Renal cortical epithelial cell (primary cell): ENCODE data around the gene NUDT12. TPM values are rescaled to one million over a fixed set of nuclear protein-coding genes. Genes with fewer than 3 reads are reported as not detected.

Experiments
- DNase-seq: peaks from one replicate; pipeline ENCODE4 v3.0.0-alpha.2; 2011; ENCODE audit warnings: low read depth
- total RNA-seq: library from RNA; depleted of rRNA; stranded (reverse); fragments of >200 nt; gene quantifications from 2 replicates; pipeline ENCODE4 v1.2.3, GENCODE V29; 2014

The NUDT12 gene
- total RNA-seq, 1 donor from 2014 or later, result 15.3 TPM

DNA sequence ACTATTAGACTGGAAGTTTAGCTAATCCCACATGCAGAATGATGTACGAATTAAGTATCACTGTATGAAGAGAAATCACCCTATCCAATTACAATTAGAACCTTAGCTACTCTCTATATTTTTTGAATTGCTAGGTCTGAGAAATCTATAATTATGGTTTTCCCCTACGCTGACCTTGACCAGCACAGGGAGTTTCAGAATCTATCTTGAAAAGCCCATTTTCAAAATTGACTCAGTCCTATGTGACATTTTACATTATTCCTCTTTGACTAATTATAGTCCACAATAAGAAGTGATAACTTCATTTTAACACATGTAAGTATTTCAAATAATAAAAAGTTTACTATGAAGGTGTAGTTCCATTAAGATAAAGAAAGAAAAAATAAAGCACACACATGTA lies 21.5 kb downstream of the NUDT12 start:
- DNase-seq, result no peak

DNA sequence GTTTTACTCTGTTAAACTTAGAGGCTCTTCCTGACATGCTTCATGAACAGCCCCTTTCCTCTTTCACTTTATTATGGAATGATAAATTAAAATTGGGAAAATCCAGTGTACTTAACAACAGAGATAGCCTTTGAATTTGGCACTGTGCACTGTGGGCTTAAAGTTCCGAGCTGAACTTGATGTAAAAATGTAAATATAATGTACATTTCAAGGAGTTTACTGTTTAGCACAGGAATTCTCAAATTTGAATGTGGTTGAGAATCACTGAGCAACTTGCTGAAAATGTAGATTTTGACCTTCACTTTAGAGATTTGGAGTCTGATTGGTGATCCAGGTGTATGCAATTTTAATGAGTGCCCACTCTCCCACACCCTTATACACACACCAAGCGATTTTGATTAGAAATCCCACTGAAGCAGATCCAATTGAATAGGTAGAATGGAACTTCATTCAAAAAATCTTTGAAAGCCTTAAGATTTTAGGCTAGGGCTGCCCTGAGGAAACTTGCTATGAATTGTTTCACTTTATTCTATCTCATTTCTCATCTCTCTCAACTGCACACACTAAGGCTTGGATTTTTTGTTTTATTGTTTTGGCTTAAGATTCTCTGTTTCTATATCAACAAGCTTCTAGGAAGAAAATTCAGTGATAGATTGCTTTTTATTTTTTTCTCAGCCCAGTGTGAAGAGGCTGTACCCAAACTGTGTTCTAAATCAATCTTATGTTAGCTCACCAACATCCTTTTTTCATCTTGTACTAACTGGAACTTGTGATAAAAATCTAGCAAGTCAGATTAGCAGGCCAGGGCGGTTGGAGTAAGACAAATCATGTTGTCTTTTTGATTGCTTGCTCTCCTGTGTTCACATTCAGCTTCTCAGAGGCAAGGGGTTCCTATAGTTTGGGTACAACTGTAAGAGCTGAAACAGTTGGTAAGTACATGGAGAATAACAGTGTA lies 22.9 kb downstream of the NUDT12 start:
- DNase-seq, result no peak

DNA sequence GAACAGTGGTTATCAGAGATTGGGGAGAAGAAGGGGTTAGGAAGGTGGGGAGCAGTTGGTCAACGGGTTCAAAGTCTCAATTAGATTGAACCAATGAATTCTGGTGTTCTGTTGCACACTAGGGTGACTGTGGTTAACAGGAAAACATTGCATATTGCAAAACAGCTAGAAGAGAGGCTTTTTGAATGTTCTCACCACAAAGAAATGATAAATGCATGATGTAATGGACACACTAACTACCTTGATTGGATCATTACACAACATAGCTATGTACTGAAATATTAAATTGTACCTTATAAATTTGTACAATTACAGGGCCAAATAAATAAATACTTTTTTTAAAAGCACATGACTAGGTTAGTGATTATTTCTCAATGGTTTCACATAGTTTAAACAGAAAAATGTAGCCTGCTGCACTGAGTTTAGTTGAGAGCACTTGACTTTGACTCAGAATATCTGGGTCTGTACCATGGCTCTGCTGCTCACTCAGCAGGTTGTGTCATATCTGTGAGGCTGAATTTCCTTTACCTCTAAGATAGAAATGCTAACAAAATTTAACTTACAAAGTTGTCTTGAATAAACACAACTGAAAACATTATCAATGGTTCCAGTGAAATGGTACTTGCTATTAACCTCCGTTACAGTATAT lies 30.4 kb downstream of the NUDT12 start:
- peak; percentile 76 for DNase-seq

DNA sequence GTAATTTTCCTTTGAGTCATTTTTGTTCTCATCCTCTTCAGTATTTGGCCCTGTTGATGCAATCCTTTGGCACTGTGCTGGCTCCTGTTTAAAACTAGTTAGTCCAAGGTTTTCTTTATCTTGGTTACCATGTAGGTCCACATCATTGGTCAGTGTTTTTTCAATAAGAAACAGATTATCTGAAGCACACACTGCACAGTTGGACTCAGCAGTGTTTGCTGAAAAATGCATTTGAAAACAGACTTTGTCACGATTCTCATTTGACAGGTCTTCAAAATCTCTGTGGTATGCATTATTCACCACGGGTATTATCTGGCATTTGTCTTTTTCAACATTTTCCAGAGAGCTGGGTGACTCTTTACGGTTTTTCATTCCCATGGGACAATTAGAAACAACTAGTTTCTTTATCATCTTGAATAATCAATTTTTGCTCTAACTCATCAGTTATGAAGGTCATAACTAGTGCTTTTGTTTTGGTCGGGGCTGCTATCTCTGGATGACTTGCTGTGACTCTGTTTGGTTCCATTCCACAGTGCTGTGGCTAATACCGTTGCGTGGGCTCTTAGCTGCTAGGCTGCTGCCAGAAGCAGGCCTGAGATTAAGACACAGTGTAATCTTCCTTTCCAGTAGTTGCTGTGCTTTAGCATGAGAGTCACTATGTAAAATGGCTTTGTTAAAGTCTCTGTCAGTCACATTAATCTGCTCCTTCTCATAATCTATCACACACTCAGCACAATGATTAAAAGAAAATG lies 36.2 kb downstream of the NUDT12 start:
- no peak for DNase-seq

DNA sequence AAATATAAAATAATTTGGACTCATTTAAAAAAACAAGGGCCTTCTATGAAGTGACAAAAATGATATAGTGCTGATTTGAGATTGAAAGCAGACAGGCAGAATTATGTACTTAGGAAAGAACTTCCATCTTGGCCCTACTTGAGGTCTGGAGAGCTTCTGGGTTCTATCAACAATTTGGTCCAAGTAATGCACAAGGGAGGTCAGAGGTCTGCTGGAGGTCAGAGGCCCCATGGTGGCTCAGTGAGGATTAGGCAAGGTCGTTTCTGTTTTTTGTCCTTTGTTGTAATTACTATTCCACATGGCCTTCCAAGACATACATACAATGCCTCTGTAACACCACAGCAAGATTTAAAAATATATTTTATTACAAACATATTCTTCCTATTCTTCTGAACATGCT lies 37.2 kb downstream of the NUDT12 start:
- DNase-seq, result no peak

DNA sequence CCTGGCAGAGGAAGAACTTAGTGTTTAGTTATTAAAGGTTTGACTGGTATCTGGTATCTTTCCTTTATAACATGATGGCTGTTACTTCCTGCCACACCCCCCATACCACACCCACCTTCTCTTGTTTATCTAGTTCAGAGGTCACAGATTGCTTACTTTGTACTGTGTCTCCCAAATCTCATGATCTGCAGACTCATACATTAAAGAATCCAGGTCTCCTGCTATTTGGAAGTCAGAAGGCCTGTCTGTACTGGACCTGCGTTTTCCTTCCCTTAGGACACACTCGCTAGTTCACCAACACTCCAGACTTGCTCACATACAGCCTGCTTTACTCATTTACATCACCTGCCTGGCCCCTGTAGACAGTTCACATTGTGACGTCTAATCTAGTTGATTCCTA lies 39.3 kb downstream of the NUDT12 start:
- peak; percentile 10 for DNase-seq

DNA sequence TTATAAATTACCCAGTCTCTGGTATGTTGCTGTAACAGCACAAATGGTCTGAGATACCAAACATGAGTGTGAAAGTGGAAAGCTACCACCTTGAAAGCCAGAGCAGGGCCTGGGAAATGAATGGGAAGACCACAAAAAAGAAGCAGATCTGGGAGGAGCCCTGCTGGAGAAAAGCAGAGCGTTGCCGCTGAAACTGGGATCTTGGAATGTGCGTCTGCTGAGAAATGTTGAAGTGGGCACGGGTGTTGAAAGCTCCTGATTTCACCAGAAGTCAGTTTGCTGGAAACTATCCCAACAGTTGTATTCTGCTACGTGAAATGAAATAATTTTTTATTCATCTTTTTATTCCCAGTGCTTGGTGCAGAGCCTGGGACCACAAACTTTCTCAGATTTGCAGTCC lies 40.0 kb downstream of the NUDT12 start:
- DNase-seq, result no peak

DNA sequence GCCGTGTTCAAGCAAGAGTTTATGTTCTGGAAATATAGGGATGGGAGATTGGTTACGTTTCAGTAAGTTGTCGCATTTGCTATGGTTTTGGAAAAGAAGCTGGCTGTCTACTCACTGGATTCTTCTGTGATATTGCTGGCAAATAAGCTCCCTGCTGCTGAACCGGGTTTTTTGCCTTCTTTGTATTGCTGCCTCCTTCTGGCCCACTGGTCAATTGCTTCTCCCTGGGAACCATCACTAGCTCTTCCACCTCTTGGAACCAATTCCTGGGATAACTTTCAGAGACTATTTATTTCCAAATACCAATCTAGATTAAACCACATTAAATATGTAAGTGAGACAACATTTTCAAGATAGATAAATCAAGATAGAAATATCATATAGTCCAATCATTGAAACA lies 43.0 kb downstream of the NUDT12 start:
- DNase-seq, result peak; percentile 13

DNA sequence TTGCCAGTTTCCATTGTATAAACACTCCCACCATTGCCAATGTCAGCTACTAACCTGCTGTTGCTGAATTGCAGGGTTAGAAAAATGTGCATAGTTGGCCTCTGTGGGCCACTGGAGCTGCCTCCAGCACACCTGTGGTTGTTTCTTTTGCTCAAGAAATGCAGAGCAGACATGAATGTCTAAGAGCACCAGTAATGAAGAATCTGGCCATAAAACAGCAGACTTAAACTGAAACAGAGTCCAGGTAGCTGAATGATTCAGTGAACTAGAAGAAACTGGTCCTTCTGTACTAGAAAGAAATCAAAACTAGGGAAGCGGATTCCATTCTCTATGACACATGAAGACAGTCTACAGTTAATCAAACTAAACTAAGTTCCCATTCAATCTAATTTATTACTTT lies 48.2 kb downstream of the NUDT12 start:
- peak; percentile 85 for DNase-seq

DNA sequence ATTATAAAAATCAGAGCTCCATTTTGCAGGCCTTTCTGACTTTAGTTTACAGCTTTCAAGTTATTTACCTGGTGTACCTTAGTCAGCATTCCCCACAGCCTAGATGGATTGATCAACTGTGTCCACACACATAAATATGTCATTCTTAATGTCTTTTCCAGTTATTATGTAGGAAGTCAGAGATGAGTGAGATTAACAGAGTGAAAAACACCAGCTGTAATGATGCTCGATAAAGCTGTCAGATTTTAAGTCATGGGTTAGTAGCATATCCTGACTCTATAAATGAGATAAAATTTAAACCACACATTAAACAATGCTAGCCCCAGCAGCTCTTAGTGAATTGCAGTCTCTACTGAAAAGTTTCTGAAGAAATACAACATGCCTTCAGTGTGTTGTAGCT lies 48.9 kb downstream of the NUDT12 start:
- peak; percentile 35 for DNase-seq

DNA sequence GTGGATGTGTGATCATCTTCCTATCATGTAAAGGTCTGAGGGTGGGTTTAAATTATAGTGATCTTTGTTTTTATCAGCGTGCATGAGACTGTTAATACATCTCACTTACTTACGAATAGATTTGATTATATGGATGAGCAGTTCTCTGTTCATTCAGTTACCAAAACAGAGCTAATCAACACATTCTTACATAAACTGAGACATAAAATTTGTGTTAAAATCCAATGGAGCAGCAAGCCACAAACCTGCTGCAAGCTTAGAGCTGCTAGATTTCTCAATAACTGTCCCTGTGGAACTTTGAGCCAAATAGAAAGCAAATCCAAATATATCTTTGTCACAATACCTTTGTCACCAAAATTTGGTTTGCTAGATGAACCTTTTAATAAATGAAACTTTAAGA lies 50.1 kb downstream of the NUDT12 start:
- DNase-seq, result peak; percentile 94

DNA sequence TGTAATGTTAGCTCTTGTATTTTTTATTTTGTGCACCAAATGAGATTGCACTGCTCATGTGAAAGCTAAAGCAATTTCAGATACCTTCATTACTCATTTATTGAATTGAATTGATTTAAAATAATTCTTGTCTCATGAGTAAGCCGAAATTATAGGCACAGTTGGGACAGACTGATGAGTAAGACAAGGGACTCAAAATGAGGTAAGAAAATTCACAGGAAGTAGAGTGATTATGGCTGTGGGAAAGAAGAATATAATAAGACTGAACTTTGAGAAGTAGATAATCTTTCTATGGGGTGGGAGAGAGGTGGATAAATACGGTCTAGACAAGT lies 51.1 kb downstream of the NUDT12 start:
- DNase-seq, result peak; percentile 89

DNA sequence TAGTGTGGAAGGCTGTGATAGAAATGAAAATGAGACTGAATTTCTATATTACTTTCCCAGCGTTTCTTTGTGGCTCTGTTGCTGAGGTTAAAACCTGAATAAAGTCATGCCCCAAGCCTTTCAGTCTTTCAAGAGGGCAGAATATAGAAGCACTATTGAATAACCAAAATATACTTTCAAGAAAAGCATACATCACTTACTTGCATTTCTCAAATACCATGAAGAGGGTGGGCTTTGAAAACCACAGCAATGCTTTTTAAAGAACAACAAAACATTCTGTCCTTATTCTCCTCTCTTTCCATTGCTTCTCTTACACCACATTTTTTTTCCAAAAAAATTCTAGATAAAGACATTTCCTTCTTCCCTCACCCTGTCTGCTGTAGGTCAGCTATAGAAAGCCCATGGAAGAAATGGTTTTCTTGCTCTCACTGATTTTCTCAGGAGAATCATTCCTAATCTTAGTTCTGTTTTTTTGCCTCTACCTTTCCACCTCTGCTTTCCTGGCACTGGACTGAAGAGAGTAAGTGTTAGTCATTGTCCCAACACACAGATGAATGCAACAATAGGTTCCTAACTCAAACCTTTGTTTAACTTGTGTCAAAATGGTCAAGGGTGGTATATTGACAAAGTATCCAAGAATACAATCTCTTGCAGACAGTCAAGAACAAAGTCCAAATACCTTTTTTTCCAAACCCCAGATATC lies 51.6 kb downstream of the NUDT12 start:
- DNase-seq, result no peak

DNA sequence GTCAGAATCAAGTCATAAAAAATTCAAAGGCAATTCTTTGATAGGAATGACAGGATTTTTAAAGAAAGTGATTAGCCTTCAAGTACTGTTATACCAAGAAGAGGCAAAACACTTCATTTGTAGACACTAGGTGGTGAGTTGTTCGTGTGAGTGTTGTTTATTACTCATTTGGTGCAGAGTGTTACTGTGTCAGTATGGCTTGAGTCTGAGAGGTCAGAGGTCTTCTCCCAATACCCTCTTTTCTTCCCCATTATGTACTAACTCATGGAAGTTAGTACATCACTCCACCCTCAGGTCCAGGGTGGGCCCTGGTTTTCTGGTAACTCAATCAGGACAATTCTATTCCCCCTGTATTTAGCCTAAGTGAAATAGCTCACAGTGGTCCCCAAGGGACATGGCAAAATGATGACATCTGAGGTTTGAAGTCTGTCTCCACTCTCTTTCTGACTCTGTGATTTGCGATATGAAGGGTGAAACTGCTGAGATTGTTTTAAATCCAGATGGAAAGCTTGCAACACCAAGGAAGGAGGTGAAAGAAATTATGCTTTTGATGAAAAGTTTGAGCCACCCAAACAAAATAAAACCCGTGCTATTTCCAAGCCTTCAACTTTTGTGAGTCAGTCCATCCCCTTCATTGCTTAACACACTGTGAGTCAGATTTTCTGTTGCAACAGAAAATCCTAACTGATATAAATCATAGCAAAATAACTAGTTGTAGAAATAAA lies 56.8 kb downstream of the NUDT12 start:
- DNase-seq, result peak; percentile 79

DNA sequence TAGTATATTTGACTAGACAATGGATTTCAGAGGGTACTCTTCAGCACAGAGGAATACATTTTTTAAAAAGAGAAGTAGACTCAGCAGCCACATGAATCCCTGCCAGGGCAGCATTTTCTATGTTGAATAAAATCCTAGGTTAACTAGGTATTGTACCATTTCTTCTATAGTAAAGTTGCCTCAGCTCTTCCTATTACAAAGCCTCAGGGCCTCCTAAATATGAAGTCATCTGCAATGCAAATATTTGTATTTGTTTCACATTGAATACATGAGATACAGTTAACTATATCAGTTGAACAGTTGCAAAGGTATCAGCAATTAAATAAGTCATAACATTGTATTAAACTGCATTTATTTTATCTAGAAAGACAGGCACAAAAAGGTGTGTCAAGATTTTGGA lies 59.5 kb downstream of the NUDT12 start:
- no peak for DNase-seq

DNA sequence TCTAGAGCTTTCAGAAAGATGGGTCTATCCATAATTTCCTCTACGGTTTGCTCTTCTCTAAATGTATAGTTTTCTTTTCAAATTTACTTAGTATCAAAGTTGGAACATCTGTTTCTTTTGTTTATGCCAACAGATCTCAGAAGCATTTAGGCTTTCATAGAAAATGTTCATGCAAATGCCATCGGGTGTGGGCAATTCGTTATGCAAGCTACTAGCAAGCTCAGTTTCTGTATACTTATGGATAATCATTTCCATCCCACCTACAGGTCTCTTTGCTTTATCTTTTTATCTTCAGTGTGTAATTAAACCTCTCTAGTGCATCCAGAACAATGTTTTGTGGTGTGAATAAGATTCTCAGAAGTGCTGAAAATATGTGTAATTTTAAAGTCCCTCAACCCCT lies 59.9 kb downstream of the NUDT12 start:
- DNase-seq, result no peak
